HEK293 (cell line): ENCODE results near the gene ABCC10.

Source experiments
- CTCF ChIP-seq: fragments of 450-650 bp; formaldehyde crosslinking; IDR thresholded peaks from 2 replicates; pipeline ENCODE4 v1.5.1; 2016; ENCODE audit warnings: missing biosample characterization, missing genetic modification characterization
- OSR2 ChIP-seq: fragments of 450-650 bp; formaldehyde crosslinking; IDR thresholded peaks from 2 replicates; pipeline ENCODE4 v1.5.1; 2016; ENCODE audit warnings: missing biosample characterization, missing genetic modification characterization
- ZBTB21 ChIP-seq: fragments of 450-650 bp; formaldehyde crosslinking; IDR thresholded peaks from 2 replicates; pipeline ENCODE4 v1.5.1; 2017; ENCODE audit warnings: missing biosample characterization, missing genetic modification characterization
- ZNF239 ChIP-seq: fragments of 450-650 bp; formaldehyde crosslinking; IDR thresholded peaks from 2 replicates; pipeline ENCODE4 v1.5.1; 2016; ENCODE audit warnings: missing biosample characterization, missing genetic modification characterization
- ZNF24 ChIP-seq: fragments of 450-650 bp; formaldehyde crosslinking; IDR thresholded peaks from 2 replicates; pipeline ENCODE4 v1.5.1; 2016; ENCODE audit warnings: missing biosample characterization, missing genetic modification characterization
- ZNF292 ChIP-seq: fragments of 450-650 bp; formaldehyde crosslinking; IDR thresholded peaks from 2 replicates; pipeline ENCODE4 v1.5.1; 2016; ENCODE audit warnings: low read depth, missing biosample characterization, missing genetic modification characterization, borderline replicate concordance
- ZNF544 ChIP-seq: fragments of 450-650 bp; formaldehyde crosslinking; IDR thresholded peaks from 2 replicates; pipeline ENCODE4 v1.5.0; 2017; ENCODE audit warnings: missing biosample characterization, missing genetic modification characterization

- TF ChIP-seq ZNF239 (tag by site-specific recombination) (no peak), OSR2 (tag by site-specific recombination) (no peak), ZBTB21 (tag by site-specific recombination) (no peak), CTCF (tag by site-specific recombination) (no peak), ZNF544 (tag by site-specific recombination) (no peak), ZNF24 (tag by site-specific recombination) (no peak), ZNF292 (tag by site-specific recombination) (no peak)
Observed at GRCh38 chr6:43448916-43449315, 21.6 kb downstream of the ABCC10 start.
